DMS 273 (cell line): Measurements from ENCODE around the gene ANK2.

Experiments used
- DNase-seq: peaks from one replicate; lab custom pipeline; 2025; ENCODE audit not compliant: unreplicated experiment; lab: John Stamatoyannopoulos, UW

Gene ANK2

GRCh38 chr4:113278324-113278934 is 229.0 kb downstream of the ANK2 start:
- peak; percentile 79 for DNase-seq

- no peak for DNase-seq
Observed at GRCh38 chr4:113285501-113285900, 236.0 kb downstream of the ANK2 start.

- no peak for DNase-seq
Observed at GRCh38 chr4:113288257-113288656, 238.8 kb downstream of the ANK2 start.

- DNase-seq = no peak
Observed at GRCh38 chr4:113288696-113289095, 239.2 kb downstream of the ANK2 start.

- no peak for DNase-seq
Observed at GRCh38 chr4:113289766-113290165, 240.3 kb downstream of the ANK2 start.

- no peak for DNase-seq
Observed at GRCh38 chr4:113290666-113291065, 241.2 kb downstream of the ANK2 start.

- DNase-seq = no peak
Observed at GRCh38 chr4:113292371-113293042, 243.1 kb downstream of the ANK2 start.

- DNase-seq = no peak
Observed at GRCh38 chr4:113293043-113293560, 243.6 kb downstream of the ANK2 start.

GRCh38 chr4:113293674-113294073 is 244.2 kb downstream of the ANK2 start:
- no peak for DNase-seq

- no peak for DNase-seq
Observed at GRCh38 chr4:113294908-113295307, 245.5 kb downstream of the ANK2 start.

- DNase-seq = no peak
Observed at GRCh38 chr4:113300471-113300928, 251.0 kb downstream of the ANK2 start.

GRCh38 chr4:113302051-113302450 is 252.6 kb downstream of the ANK2 start:
- DNase-seq = no peak

GRCh38 chr4:113303315-113303714 is 253.9 kb downstream of the ANK2 start:
- no peak for DNase-seq

GRCh38 chr4:113311047-113311446 is 261.6 kb downstream of the ANK2 start:
- no peak for DNase-seq

- no peak for DNase-seq
Observed at GRCh38 chr4:113312529-113312928, 263.1 kb downstream of the ANK2 start.

- no peak for DNase-seq
Observed at GRCh38 chr4:113314426-113314825, 265.0 kb downstream of the ANK2 start.

GRCh38 chr4:113316879-113317278 is 267.4 kb downstream of the ANK2 start:
- DNase-seq = no peak

GRCh38 chr4:113317523-113317922 is 268.1 kb downstream of the ANK2 start:
- DNase-seq = no peak

GRCh38 chr4:113322736-113323135 is 273.3 kb downstream of the ANK2 start:
- no peak for DNase-seq

- no peak for DNase-seq
Observed at GRCh38 chr4:113325876-113326615, 276.6 kb downstream of the ANK2 start.

GRCh38 chr4:113327494-113327893 is 278.0 kb downstream of the ANK2 start:
- no peak for DNase-seq

GRCh38 chr4:113328514-113328913 is 279.1 kb downstream of the ANK2 start:
- peak; percentile 39 for DNase-seq
